Left ventricle myocardium inferior (tissue), 1 donor: Measurements from ENCODE around the gene GRB7. TPM values are rescaled to one million over a fixed set of nuclear protein-coding genes. Genes with fewer than 3 reads are reported as not detected.
"Not testable (repeated sequence)": the region's sequence is repeated elsewhere in the genome, so short reads cannot be mapped to it uniquely, and the experiment has no call there.

ENCODE experiments used
- DNase-seq: peaks from one replicate; pipeline ENCODE4 v3.0.0-alpha.2; 2020
- H3K27ac ChIP-seq: fragments of 200-600 bp; replicated peaks from 2 replicates; pipeline ENCODE4 v1.8.0; 2021
- H3K27me3 ChIP-seq: fragments of 200-600 bp; 2 replicates; pipeline ENCODE4 v1.8.0; 2021; ENCODE audit warnings: low read depth
- H3K36me3 ChIP-seq: fragments of 200-600 bp; 2 replicates; pipeline ENCODE4 v1.8.0; 2021
- H3K4me1 ChIP-seq: fragments of 200-600 bp; 2 replicates; pipeline ENCODE4 v1.8.0; 2021
- H3K4me3 ChIP-seq: fragments of 200-600 bp; 2 replicates; pipeline ENCODE4 v1.8.0; 2021; ENCODE audit warnings: mild to moderate bottlenecking, moderate library complexity
- H3K9me3 ChIP-seq: fragments of 200-600 bp; replicated peaks from 2 replicates; pipeline ENCODE4 v1.8.0; 2021
- intact Hi-C: fragments of 100-400 bp; cut with micrococcal nuclease; formaldehyde crosslinking; loops from one replicate; pipeline ENCODE4 v1.11.0; 2022
- total RNA-seq: library from RNA; stranded (reverse); fragmentation: NEBNext Ultra II Directional; extraction: Animal tissue kit (Norgen Biotek cat#: 25700); gene quantifications from one replicate; pipeline ENCODE4 v1.2.1, GENCODE V29; 2021
- TF ChIP-seq, protein P1 (sequence below): fragments of 200-600 bp; IDR thresholded peaks from 2 replicates; pipeline ENCODE4 v1.8.0; 2021; ENCODE audit warnings: antibody characterized with exemption, mild to moderate bottlenecking, borderline replicate concordance
- donor health status: DM: no; HTN: yes; CAD: no; lungs with severe emphysema.

Gene GRB7
- total RNA-seq, 1 donor from 2014 or later = 1.1 TPM

DNA sequence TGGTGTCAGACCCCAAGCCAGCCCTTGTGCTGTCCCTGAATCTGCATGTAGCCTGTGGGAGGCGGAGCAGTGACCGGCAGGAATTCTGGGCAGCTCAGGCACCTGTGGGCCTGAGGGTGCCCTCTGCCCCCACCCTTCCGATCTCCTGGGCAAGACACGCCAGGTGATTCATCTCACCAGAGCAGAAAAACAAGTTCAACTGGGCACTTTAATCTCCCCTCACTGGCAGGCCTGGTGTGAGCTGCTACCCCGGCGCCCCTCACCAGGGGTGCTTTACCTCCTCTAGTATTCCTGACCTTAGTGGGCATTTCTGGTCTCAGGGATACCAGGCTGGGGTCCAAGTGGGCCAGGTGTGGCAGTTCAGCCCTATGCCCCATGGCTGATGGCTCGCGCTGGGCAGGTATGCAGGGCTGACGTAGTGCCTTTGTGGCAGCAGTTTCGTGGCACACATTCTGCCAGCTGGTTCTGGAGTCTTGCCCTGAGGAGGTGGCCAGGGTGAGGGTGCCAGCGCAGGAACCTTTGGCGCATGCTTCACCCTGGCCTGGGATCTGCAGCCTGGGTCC is 31.9 kb upstream of the GRB7 start:
- Histone ChIP-seq H3K36me3 (peaks cover 41% of the 10 kb centered on the region), H3K4me1 (peaks cover 65% of the 10 kb centered on the region), H3K4me3 (no peak overlapping the region), H3K27ac (peak overlapping the region; percentile 90), H3K9me3 (no peaks in the 10 kb centered on the region), H3K27me3 (no peaks in the 10 kb centered on the region)
- DNase-seq = peak; percentile 53
- intact Hi-C loops = no loop called here
- TF ChIP-seq, protein P1, sequence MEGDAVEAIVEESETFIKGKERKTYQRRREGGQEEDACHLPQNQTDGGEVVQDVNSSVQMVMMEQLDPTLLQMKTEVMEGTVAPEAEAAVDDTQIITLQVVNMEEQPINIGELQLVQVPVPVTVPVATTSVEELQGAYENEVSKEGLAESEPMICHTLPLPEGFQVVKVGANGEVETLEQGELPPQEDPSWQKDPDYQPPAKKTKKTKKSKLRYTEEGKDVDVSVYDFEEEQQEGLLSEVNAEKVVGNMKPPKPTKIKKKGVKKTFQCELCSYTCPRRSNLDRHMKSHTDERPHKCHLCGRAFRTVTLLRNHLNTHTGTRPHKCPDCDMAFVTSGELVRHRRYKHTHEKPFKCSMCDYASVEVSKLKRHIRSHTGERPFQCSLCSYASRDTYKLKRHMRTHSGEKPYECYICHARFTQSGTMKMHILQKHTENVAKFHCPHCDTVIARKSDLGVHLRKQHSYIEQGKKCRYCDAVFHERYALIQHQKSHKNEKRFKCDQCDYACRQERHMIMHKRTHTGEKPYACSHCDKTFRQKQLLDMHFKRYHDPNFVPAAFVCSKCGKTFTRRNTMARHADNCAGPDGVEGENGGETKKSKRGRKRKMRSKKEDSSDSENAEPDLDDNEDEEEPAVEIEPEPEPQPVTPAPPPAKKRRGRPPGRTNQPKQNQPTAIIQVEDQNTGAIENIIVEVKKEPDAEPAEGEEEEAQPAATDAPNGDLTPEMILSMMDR = no peak

DNA sequence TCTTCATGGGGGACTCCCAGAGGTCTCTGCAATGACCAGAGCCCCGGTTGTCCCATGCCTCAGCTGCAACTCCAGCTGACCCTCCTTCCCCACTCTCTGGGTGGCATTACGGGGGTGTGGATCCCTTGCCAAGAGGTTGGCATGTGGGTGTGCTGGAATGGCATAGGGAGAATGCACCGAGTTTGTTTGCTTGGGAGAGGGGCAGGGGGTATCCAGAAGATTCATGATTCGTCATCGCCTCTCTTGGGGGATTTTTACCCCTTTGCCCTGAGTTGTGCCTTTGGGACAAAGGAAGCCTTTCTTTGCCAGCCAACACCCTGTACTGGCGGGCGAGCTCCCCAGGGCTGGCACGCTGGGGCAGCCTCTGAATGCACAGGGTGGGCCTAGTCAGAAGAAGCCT is 31.4 kb upstream of the GRB7 start:
- peak overlapping the region; percentile 90 for H3K27ac ChIP-seq
- DNase-seq = no peak
- TF ChIP-seq, protein P1 = no peak
- peaks cover 46% of the 10 kb centered on the region for H3K36me3 ChIP-seq
- intact Hi-C loops = no loop called here
- no peak overlapping the region for H3K4me3 ChIP-seq
- H3K9me3 ChIP-seq = no peaks in the 10 kb centered on the region
- H3K27me3 ChIP-seq = no peaks in the 10 kb centered on the region
- H3K4me1 ChIP-seq = peaks cover 60% of the 10 kb centered on the region

DNA sequence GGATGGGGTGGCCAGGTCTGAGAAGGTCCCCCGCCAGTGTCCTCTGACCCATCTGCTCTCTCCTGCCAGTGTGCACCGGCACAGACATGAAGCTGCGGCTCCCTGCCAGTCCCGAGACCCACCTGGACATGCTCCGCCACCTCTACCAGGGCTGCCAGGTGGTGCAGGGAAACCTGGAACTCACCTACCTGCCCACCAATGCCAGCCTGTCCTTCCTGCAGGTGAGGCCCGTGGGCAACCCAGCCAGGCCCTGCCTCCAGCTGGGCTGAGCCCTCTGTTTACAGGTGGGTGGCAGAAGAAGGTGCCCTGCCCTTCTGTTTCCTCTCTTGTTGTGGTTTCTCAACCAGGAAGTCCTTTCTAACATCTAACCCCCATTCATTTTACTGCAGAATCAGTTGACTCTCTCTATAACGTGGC is 30.8 kb upstream of the GRB7 start:
- H3K27me3 ChIP-seq = no peaks in the 10 kb centered on the region
- H3K9me3 ChIP-seq = no peaks in the 10 kb centered on the region
- TF ChIP-seq, protein P1 = no peak
- H3K27ac ChIP-seq = peak overlapping the region; percentile 90
- intact Hi-C loops = no loop called here
- H3K36me3 ChIP-seq = peaks cover 52% of the 10 kb centered on the region
- H3K4me1 ChIP-seq = peaks cover 54% of the 10 kb centered on the region
- no peak for DNase-seq
- no peak overlapping the region for H3K4me3 ChIP-seq

DNA sequence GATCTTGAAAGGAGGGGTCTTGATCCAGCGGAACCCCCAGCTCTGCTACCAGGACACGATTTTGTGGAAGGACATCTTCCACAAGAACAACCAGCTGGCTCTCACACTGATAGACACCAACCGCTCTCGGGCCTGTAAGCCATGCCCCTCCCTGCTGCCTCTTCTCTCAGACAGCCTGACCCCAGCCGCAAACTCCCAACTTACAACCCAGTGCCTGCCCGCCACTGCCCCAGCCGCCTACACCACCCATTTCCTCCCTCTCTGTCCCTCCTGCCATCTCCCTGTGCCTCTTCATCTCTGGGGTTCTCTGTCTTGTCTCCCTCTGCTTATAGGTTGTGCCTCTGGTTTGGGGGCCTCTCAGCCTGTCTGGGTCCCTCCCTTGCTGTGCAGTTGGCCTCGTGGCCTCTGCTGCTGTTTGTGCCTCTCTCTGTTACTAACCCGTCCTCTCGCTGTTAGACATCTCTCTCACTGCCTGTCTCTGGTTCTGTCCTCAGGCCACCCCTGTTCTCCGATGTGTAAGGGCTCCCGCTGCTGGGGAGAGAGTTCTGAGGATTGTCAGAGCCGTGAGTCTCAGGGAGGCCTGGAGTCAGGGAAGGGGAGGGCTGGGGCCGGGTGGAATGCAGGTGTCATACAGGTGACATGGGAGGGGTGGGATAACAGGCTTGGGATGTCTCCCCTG is 28.3 kb upstream of the GRB7 start:
- peaks cover 29% of the 10 kb centered on the region for H3K4me1 ChIP-seq
- H3K4me3 ChIP-seq = no peak overlapping the region
- no peak overlapping the region for H3K27ac ChIP-seq
- no peaks in the 10 kb centered on the region for H3K9me3 ChIP-seq
- intact Hi-C loops = no loop called here
- H3K27me3 ChIP-seq = no peaks in the 10 kb centered on the region
- TF ChIP-seq, protein P1 = no peak
- H3K36me3 ChIP-seq = peaks cover 76% of the 10 kb centered on the region
- no peak for DNase-seq

DNA sequence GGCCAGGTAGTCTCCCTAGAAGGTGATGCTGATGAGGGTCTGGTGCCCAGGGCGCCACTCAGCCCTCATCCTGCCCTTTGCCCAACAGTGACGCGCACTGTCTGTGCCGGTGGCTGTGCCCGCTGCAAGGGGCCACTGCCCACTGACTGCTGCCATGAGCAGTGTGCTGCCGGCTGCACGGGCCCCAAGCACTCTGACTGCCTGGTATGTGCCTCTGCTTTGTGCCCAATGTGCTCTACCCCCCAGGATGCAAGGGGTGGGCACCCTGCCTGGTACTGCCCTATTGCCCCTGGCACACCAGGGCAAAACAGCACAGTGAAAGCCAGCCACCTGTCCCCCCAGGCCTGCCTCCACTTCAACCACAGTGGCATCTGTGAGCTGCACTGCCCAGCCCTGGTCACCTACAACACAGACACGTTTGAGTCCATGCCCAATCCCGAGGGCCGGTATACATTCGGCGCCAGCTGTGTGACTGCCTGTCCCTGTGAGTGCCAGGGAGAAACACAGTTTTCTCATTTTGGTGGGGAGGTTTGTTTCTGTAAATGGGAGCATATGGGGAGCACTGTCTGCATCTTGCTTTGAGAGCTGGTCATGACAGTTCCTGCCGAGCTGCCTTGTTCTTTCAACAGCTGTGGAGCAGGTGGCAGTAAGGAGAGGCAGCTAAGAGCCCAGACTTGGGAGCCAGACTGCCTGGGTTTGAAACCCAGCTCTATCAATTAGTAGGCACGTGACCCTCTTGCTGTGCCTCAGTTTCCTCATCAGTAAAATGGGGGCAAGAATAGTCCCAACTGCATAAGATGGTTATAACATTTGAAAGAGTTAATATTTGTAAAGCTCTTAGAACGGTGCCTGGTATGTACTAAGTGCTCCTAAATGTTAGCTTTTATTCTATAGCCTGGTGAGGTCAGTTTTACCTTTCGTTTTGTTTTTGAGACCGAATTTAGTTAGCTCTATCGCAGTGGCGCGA is 27.5 kb upstream of the GRB7 start:
- H3K4me1 ChIP-seq = peaks cover 21% of the 10 kb centered on the region
- DNase-seq = no peak
- H3K27me3 ChIP-seq = no peaks in the 10 kb centered on the region
- H3K27ac ChIP-seq = no peak overlapping the region
- H3K36me3 ChIP-seq = peaks cover 84% of the 10 kb centered on the region
- no peak overlapping the region for H3K4me3 ChIP-seq
- TF ChIP-seq, protein P1 = no peak
- intact Hi-C loops = no loop called here
- H3K9me3 ChIP-seq = no peaks in the 10 kb centered on the region

DNA sequence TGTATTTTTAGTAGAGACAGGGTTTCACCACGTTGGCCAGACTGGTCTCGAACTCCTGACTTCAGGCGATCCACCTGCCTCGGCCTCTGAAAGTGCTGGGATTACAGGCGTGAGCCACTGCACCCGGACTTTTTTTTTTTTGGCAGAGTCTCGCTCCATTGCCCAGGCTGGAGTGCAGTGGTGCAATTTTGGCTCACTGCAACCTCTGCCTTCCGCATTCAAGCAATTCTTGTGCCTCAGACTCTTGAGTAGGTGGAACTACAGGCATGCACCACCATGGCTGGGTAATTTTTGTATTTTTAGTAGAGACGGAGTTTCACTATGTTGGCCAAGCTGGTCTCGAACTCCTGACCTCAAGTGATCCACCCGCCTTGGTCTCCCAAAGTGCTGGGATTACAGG is 26.7 kb upstream of the GRB7 start:
- H3K27me3 ChIP-seq, H3K27ac ChIP-seq, H3K4me3 ChIP-seq, intact Hi-C loops, DNase-seq, H3K9me3 ChIP-seq: not testable (repeated sequence)
- Histone ChIP-seq H3K36me3 (peaks cover 92% of the 10 kb centered on the region), H3K4me1 (peaks cover 20% of the 10 kb centered on the region)
